HG03280 (cell line): ENCODE data around the gene LUC7L3.

ENCODE experiments used
- ATAC-seq: cut with Tn5 transposase; IDR thresholded peaks from one replicate; pipeline ENCODE4 v1.9.1; 2021; ENCODE audit warnings: mild to moderate bottlenecking, moderate library complexity; ENCODE audit not compliant: unreplicated experiment

Gene LUC7L3

DNA sequence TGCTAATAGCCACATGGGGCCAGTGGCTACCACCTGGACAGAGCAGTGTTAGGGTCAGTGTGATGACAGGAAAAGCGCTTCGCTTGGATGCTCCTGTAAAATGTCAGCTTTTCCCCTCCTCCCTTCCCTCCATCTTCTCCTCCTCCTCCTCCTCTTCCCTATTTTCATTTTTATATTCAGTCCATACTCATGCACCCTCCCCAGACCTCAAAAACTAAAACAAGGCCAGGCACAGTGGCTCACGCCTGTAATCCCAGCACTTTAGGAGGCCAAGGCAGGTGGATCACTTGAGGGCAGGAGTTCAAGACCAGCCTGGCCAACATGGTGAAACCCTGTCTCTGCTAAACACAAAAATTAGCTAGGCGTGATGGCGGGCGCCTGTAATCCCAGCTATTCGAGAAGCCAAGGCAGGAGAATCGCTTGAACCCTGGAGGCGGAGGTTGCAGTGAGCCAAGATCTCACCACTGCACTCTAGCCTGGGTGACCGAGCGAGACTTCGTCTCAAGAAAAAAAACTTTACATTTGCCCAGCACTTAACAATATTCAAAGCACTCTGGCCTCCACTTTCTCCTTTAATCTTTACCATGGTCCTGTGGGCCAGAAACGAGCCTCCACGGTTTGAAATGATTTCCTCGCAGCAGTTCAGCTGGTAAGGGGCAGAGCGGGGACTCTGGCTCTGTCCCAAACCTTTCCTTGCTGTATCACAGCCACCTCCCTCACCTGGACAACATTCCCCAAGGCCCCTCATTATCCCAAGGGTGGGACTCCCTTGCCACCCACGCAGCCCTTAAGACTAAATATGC is 33.5 kb upstream of the LUC7L3 start:
- no peak for ATAC-seq

GRCh38 chr17:50686494-50687199 is 32.8 kb upstream of the LUC7L3 start:
- ATAC-seq = no peak

GRCh38 chr17:50687200-50688066 is 32.0 kb upstream of the LUC7L3 start:
- ATAC-seq = no peak

GRCh38 chr17:50688245-50688644 is 31.2 kb upstream of the LUC7L3 start:
- ATAC-seq = no peak

DNA sequence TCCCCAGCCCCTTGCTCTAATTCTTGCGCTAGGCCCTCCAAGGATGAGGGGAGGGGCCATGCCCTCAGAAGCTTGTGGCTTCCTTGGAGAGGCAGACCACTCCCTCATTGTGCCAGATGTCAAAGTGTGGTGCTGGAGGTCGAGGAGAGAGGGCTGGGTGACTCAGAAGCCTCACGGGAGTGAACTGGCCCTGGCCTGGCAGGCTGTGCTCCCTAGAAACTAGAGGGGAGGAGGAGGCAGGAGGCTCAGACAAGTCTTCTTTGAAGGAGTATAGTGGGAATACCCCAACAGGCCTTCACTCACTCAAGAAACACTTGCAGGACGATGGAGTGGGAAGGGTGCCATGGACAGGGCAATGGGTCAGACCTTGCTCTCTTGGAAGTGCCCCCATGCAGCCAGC is 30.2 kb upstream of the LUC7L3 start:
- ATAC-seq = no peak

DNA sequence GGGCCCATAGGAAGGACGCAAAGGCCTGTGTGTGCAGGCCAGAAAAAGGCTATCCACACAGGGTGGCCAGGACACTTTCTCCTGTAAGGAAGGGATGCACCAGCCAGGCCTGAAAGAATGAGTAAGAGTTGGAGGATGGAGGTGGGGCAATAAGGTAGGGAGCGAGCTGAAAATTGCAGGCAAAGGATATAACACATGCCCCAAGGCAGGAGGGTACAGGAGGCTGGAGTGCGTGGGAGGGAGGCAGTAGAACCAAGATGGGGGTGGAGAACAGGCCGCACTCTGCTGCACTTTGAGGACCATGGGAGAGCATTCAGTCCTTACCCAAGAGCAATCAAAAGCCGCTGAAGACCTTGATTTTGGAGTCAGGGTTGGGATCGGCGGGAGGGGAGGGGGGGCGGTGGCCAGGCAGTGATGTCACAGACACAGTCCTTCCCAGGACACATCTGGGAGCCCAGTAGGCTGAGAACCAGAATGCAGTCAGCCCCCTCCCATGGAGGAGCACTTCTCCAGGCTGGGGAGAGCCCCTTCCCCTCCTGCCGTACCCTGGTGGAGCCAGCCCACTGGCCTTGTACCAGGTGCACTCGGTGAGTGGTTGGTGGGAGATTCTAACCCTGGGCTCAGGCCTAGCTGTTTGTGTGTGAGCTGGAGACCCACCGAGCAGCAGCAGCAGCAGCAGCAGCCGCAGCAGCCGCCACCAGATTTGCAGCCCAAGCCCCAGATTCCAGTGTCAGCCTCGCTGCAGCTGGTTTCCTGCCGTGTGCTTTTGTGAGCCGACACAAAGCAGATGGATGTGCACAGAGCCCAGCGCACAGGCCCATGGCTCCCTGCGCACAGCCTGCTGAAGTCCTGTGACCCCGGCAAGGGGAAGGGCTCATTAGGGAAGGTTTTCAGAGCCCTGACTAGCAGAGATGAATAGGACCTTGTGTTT is 29.2 kb upstream of the LUC7L3 start:
- no peak for ATAC-seq

DNA sequence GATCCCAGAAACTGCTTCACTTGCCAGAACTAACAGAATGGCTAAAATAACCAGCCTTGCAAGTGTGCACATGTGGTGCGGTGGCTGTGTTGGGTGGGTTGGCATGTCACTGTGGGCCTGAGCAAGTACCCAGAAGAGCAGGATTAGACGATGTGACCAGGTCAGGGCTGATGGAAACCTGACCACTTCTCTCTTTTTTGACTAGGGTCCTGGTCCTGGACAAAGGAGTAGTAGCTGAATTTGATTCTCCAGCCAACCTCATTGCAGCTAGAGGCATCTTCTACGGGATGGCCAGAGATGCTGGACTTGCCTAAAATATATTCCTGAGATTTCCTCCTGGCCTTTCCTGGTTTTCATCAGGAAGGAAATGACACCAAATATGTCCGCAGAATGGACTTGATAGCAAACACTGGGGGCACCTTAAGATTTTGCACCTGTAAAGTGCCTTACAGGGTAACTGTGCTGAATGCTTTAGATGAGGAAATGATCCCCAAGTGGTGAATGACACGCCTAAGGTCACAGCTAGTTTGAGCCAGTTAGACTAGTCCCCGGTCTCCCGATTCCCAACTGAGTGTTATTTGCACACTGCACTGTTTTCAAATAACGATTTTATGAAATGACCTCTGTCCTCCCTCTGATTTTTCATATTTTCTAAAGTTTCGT is 28.4 kb upstream of the LUC7L3 start:
- no peak for ATAC-seq

DNA sequence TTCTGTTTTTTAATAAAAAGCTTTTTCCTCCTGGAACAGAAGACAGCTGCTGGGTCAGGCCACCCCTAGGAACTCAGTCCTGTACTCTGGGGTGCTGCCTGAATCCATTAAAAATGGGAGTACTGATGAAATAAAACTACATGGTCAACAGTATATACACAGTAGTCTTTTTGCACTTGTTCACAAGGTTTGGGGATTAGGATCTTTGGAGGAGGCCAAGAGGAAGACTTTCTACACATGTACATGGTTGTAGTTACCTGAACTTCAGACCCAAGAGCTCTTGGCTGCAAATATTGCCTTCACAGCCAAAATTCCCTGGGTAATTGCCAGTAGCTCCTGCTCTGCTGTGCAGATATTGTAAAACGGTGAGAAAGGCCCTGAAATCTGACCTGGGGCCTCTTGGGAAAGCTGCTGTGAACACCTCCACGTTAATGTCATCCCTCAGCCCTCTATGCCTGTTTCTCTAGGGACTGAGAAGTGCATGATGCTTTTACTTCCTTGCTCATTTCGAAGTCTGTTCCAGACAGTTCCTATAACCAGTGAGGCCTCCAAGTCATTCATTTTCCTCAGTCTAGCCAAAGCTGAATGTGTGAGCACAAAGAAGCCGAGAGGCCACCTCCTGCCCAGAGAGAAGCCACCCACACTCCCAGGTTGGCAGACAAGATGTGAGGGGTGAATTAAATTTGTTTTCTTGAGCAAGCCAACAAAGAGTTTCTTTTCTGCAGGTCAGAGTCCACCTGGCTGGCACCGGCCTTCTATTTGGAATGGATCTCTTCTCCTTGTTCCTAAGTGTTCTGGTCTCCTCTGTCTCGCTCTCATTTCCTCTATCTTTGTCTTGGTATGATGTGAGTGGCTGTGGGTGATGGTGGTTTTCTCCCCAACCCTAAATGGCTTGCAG is 27.6 kb upstream of the LUC7L3 start:
- ATAC-seq = no peak

GRCh38 chr17:50692448-50693035 is 26.9 kb upstream of the LUC7L3 start:
- ATAC-seq = no peak

- ATAC-seq = no peak
Measured at GRCh38 chr17:50693036-50693682, 26.2 kb upstream of the LUC7L3 start.

DNA sequence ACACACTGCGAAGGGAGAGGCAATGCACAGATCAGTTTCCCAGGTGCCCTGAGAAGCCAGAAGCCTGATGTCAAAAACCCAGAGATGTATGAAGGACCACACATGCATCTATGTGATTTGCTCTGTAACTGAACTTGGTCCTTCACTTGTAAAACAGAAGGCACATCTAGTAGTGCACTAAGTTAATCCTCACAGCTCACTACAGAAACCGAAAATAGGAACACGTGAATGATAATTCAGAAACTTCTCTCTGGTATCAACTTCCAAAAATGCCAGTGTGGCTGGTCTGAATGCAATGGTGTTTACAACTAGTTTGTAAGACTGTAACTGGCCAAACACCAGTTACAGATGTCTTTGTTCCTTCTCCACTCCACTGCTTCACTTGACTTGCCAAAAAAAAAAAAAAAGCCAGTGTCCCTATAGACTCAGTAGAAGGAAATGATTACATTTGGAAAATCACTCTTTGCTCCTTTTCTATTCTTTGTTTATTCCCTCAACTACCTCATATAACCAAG is 23.0 kb upstream of the LUC7L3 start:
- ATAC-seq = no peak

- ATAC-seq = no peak
Measured at GRCh38 chr17:50697062-50697461, 22.3 kb upstream of the LUC7L3 start.

- ATAC-seq = no peak
Measured at GRCh38 chr17:50697663-50698272, 21.6 kb upstream of the LUC7L3 start.

DNA sequence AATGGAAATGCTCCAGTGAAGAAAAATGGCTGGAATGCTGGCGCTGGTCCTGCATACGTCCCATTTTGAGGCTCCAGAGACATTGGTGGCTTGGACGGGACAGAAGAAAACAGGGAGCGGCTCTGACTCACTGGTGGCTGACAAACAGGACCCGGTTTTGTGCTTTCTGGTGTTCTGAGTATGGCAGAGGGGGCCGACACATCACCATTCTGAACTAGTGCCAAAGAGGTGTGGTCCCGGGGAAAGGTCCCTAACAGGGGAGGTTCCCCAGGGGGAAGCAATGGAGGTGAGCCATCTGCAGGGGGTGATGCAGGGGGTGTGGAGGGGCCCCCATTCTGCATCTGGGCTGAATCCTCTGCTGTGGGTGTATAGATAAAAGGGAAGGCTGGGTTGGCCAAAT is 20.0 kb upstream of the LUC7L3 start:
- ATAC-seq = no peak

- ATAC-seq = no peak
Measured at GRCh38 chr17:50703162-50703561, 16.2 kb upstream of the LUC7L3 start.

DNA sequence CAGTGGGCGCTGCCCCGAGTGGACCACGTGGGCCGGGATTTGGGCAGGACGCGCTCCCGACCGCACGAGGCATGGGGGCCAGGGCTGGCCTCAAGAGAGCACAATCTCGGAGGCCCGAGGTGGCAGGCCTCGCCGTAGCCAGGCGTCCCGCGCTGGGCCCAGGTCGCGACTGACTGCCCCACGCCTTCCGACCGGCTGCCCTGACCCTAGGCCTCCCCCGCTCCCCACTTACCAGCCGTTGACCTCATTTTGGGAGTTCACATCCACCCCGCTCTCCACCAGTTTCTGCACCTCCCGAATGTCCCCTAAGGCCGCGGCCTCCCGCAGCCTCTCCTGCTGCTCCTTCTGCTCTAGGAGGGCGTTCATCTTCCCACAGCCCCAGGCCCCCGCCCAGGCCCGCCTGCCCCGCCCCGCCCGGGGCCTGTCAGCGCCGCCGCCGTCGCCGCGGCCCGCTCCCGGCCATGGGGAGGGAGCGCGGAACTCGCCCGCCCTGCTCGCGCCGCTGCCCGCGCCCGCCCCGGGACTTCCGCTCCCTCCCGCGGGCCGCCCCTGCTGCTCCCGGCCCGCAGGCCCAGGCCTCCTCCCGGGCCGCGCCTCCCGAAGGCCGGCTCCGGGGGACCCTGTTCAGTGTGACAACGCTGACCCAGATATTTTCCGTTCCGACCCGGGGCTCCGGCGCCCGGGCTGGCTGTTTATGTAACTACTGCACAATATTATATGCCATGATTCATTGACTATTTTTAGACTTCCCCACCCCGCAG is 11.9 kb upstream of the LUC7L3 start, which contains the start of gene ANKRD40:
Gene ANKRD40 (minus strand): TSS at position 626 of the 761 bp plus-strand sequence. CDS start 260 bp downstream, at position 366.
- ATAC-seq = peak; percentile 82
